ENCODE data around the gene ZDHHC8.
A peak's percentile ranks its signal among the peaks of the same experiment; 100 is the strongest.

Gene ZDHHC8

GRCh38 chr22:20129747-20130014 is 1.9 kb upstream of the ZDHHC8 start:
- no peak for DNase-seq (ENCODE audit: low read depth)
- TF ChIP-seq POLR2A (IDR thresholded peaks at IDR 0.05; ENCODE audit: extremely low read depth, insufficient read length): no peak
- TF ChIP-seq MAX (IDR thresholded peaks at IDR 0.05; ENCODE audit: low read depth, low read length): no peak
- no peak for TF ChIP-seq CTCF (IDR thresholded peaks at IDR 0.05; ENCODE audit: low read depth, low read length)
- TF ChIP-seq MYC (IDR thresholded peaks at IDR 0.05; ENCODE audit: low read depth, low read length): no peak

GRCh38 chr22:20130319-20130718 is 1.3 kb upstream of the ZDHHC8 start:
- DNase-seq (ENCODE audit: low read depth): no peak
- H3K4me3 ChIP-seq (ENCODE audit: low read depth, low read length): no peak overlapping the region
- TF ChIP-seq POLR2A (IDR thresholded peaks at IDR 0.05; ENCODE audit: extremely low read depth, insufficient read length) (no peak), MAX (IDR thresholded peaks at IDR 0.05; ENCODE audit: low read depth, low read length) (no peak), CTCF (IDR thresholded peaks at IDR 0.05; ENCODE audit: low read depth, low read length) (no peak), MYC (IDR thresholded peaks at IDR 0.05; ENCODE audit: low read depth, low read length) (no peak)

More at GRCh38 chr22:20129747-20130014, 1.9 kb upstream of the ZDHHC8 start:
- H3K4me3 ChIP-seq (ENCODE audit: low read depth, low read length): no peak overlapping the region

- peak overlapping the region; percentile 55 for H3K4me3 ChIP-seq (ENCODE audit: low read depth, low read length)
- peak; percentile 85 for DNase-seq (ENCODE audit: low read depth)
- TF ChIP-seq CTCF (IDR thresholded peaks at IDR 0.05; ENCODE audit: low read depth, low read length) (no peak), MAX (IDR thresholded peaks at IDR 0.05; ENCODE audit: low read depth, low read length) (no peak), MYC (IDR thresholded peaks at IDR 0.05; ENCODE audit: low read depth, low read length) (no peak; the same call in 1 of the 2 replicates), POLR2A (IDR thresholded peaks at IDR 0.05; ENCODE audit: extremely low read depth, insufficient read length) (no peak)
These were observed 640 bp upstream of the ZDHHC8 start for GRCh38 chr22:20130731-20131596.

GRCh38 chr22:20131859-20132685 is 468 bp downstream of the ZDHHC8 start:
- no peak for TF ChIP-seq MYC (IDR thresholded peaks at IDR 0.05; ENCODE audit: low read depth, low read length)
- no peak for TF ChIP-seq MAX (IDR thresholded peaks at IDR 0.05; ENCODE audit: low read depth, low read length)
- H3K4me3 ChIP-seq (ENCODE audit: low read depth, low read length): peak overlapping the region; percentile 50
- no peak for DNase-seq (ENCODE audit: low read depth)

GRCh38 chr22:20132686-20133246 is 1.2 kb downstream of the ZDHHC8 start:
- no peak for DNase-seq (ENCODE audit: low read depth)
- no peak for TF ChIP-seq MAX (IDR thresholded peaks at IDR 0.05; ENCODE audit: low read depth, low read length)
- TF ChIP-seq CTCF (IDR thresholded peaks at IDR 0.05; ENCODE audit: low read depth, low read length): no peak
- peak overlapping the region; percentile 50 for H3K4me3 ChIP-seq (ENCODE audit: low read depth, low read length)
